Type B pancreatic cell (in vitro differentiated cells): Measurements from ENCODE around the gene LRRC26. TPM values are rescaled to one million over a fixed set of nuclear protein-coding genes. Genes with fewer than 3 reads are reported as not detected.

Experiments
- DNase-seq: peaks from one replicate; pipeline ENCODE4 v3.0.0; 2021; ENCODE audit warnings: mixed read lengths; ENCODE audit not compliant: unreplicated experiment; ENCODE audit errors: extremely low spot score
- H3K27ac Mint-ChIP-seq: 2 replicates; pipeline ENCODE4 v1.8.0; 2021; ENCODE audit warnings: mild to moderate bottlenecking, mixed read lengths
- H3K27me3 Mint-ChIP-seq: 2 replicates; pipeline ENCODE4 v1.8.0; 2021; ENCODE audit warnings: mixed read lengths
- H3K36me3 Mint-ChIP-seq: 2 replicates; pipeline ENCODE4 v1.8.0; 2021; ENCODE audit warnings: mixed read lengths
- H3K4me1 Mint-ChIP-seq: one replicate; pipeline ENCODE4 v1.8.0; 2021; ENCODE audit warnings: mixed read lengths; ENCODE audit not compliant: unreplicated experiment
- H3K4me3 Mint-ChIP-seq: 2 replicates; pipeline ENCODE4 v1.8.0; 2021; ENCODE audit warnings: mild to moderate bottlenecking, mixed read lengths
- H3K9me3 Mint-ChIP-seq: 2 replicates; pipeline ENCODE4 v1.8.0; 2021; ENCODE audit warnings: mixed read lengths
- total RNA-seq: library from RNA; stranded (reverse); gene quantifications from 2 replicates; pipeline ENCODE4 v1.2.1, GENCODE V29; 2021; ENCODE audit warnings: low replicate concordance
- TF ChIP-seq, protein P1 (sequence below): fragments of 200-600 bp; sonication (generic); conservative IDR thresholded peaks from 2 replicates; pipeline ENCODE4 v1.5.0; 2021; ENCODE audit warnings: antibody characterized with exemption, mild to moderate bottlenecking

Gene LRRC26
- total RNA-seq, 1 donor from 2014 or later, result 0.77 TPM

DNA sequence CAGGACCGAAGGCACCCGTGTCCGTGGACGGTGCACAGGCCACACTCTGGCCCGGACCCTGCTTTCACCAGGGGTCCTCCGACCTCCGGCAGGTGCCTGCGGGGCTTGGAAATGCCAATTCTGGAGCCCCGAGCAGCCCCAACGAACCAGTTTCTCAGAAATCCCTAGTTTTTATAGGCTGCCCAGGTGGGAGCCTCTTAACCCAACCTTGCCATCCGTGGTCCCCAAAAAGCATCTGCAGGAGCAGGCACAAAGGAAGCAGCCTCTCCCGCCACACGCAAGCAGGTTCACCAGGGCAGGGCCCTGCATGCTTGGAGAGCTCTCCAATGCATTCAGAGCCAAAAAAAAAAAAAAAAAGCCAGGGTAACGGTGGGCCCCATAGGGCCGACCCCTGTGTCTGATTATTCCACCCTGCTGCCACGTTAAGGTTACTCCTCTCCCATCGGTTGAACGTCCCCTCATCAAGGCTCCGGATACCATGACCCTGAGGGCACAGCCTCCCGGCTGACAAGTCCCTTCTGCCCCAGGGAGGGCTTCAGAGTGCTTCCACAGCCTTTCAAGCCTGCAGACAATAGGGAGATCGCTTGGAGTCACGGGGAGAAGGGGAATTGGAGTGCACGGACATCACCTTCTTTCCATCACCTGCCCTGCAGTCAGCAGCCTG, 31.5 kb upstream of the LRRC26 start:
- no peaks in the 10 kb centered on the region for H3K27me3 Mint-ChIP-seq
- TF ChIP-seq, protein P1, sequence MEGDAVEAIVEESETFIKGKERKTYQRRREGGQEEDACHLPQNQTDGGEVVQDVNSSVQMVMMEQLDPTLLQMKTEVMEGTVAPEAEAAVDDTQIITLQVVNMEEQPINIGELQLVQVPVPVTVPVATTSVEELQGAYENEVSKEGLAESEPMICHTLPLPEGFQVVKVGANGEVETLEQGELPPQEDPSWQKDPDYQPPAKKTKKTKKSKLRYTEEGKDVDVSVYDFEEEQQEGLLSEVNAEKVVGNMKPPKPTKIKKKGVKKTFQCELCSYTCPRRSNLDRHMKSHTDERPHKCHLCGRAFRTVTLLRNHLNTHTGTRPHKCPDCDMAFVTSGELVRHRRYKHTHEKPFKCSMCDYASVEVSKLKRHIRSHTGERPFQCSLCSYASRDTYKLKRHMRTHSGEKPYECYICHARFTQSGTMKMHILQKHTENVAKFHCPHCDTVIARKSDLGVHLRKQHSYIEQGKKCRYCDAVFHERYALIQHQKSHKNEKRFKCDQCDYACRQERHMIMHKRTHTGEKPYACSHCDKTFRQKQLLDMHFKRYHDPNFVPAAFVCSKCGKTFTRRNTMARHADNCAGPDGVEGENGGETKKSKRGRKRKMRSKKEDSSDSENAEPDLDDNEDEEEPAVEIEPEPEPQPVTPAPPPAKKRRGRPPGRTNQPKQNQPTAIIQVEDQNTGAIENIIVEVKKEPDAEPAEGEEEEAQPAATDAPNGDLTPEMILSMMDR, result no peak
- no peaks in the 10 kb centered on the region for H3K36me3 Mint-ChIP-seq
- H3K4me1 Mint-ChIP-seq, result peaks cover 19% of the 10 kb centered on the region
- no peaks in the 10 kb centered on the region for H3K9me3 Mint-ChIP-seq
- peak overlapping the region; percentile 82 for H3K27ac Mint-ChIP-seq
- DNase-seq, result no peak
- H3K4me3 Mint-ChIP-seq, result peak overlapping the region; percentile 86

DNA sequence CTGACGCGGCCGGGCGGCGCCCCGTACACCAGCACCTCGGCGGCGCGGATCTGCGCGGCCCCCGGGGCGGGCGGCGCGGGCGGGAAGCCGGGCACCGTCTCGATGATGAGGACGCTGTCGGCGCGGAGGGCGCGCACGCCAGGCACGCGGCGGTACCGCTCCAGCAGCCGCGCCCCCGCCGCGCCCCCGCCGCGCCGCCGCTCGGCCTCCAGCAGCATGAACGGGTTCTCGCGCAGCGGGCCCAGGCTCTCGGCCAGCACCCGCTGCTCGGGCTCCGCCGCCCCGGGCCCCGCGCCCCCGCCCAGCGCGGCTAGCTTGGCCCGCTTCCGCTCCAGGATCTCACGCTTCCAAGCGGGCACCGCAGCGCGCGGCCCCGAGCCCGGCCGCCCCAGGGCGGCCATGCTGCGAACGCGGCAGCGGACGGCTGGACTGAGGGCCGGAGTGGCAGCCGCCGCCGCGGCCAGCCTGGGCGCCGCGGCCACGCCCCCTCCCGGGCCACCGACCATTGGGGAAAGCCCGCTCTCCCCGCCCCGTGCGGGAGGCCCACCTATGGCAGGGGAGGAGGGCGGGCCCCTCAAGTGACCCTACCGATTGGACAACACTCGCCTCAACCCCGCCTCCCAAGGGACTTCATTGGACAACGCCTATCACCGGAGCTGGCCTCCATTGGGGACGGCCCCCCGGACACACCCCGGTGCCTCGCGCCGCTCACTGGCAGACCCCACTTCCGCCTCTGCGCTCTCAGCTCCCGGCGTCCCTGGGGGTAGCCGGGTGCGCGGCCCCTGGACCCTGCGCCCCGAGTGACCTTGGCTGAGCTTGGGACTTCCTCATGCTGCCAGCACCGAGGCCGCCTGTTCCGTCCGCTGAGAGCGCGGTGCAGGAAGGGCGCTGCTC, 30.7 kb upstream of the LRRC26 start, which contains the start of gene TPRN:
TSS of gene TPRN (minus strand) at position 431 of the 894 bp plus-strand sequence. CDS start at position 401, 30 bp downstream.
- Mint-ChIP-seq H3K4me3 (peak within 1 kb of the TSS; percentile 88), H3K27me3 (no peaks in the 10 kb centered on the region), H3K9me3 (no peaks in the 10 kb centered on the region), H3K4me1 (peaks cover 18% of the 10 kb centered on the region), H3K27ac (peak within 1 kb of the TSS; percentile 82), H3K36me3 (no peaks in the 10 kb centered on the region)
- TF ChIP-seq, protein P1, result no peak
- peak; percentile 99 for DNase-seq

DNA sequence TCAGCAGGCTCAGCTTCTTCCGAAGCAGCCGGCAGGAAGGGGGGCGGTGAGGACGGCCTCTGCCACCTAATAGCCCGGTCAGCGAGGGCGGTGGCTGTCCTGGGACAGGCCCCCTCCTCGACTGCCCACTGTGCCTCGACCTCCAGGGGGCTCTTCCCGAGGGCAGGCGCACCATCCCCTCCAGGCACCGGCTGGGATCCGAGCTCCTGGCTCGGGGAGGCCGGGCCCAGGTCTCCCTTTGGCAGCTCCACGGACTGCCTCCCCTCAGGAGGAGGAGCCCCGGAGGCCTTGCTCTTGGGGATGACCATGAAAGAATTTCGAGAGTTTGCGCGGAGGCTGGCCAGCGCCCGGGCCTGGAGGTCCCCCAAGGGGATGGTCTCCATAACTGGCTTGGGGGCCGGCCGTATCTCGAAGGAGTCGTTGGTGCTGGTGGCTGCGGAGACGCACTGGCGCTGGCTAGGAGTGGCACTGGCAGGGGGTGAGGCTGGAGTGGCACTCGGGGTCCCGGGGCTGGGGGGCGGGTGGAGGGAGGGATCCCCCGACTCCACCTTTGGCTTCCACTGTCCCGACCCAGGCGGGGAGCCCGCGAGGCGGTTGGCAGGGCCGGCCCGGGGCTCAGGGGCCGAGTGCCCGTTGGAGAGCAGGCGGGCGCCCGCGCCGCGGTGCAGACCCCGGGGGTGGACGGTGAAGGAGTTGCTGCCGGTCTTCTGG, 29.7 kb upstream of the LRRC26 start:
- no peak for DNase-seq
- H3K27ac Mint-ChIP-seq, result no peak overlapping the region
- no peaks in the 10 kb centered on the region for H3K27me3 Mint-ChIP-seq
- H3K9me3 Mint-ChIP-seq, result no peaks in the 10 kb centered on the region
- peaks cover 23% of the 10 kb centered on the region for H3K4me1 Mint-ChIP-seq
- TF ChIP-seq, protein P1, result no peak
- no peaks in the 10 kb centered on the region for H3K36me3 Mint-ChIP-seq
- peak overlapping the region; percentile 88 for H3K4me3 Mint-ChIP-seq

DNA sequence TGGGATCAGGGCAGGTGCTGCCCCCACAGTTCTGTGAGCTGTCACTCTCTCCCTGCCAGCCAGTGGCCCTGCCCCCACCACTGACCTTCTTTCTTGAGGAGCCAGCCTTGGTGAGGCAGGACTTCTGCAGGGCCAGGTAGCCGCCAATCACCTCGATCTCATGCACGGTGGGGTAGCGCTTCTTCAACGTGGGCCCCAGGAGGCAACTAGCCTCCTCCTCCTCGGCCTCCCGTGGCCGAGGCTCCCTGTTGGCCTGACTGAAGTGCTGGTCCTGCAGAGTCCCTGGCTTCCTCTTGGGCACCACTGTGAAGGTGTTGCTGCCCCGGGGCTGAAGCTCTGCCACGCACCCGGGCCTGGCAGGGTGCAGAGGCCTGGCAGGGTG, 29.0 kb upstream of the LRRC26 start:
- H3K9me3 Mint-ChIP-seq, result no peaks in the 10 kb centered on the region
- no peak for DNase-seq
- no peak overlapping the region for H3K27ac Mint-ChIP-seq
- H3K36me3 Mint-ChIP-seq, result no peaks in the 10 kb centered on the region
- H3K27me3 Mint-ChIP-seq, result no peaks in the 10 kb centered on the region
- TF ChIP-seq, protein P1, result no peak
- peaks cover 17% of the 10 kb centered on the region for H3K4me1 Mint-ChIP-seq
- peak overlapping the region; percentile 74 for H3K4me3 Mint-ChIP-seq

DNA sequence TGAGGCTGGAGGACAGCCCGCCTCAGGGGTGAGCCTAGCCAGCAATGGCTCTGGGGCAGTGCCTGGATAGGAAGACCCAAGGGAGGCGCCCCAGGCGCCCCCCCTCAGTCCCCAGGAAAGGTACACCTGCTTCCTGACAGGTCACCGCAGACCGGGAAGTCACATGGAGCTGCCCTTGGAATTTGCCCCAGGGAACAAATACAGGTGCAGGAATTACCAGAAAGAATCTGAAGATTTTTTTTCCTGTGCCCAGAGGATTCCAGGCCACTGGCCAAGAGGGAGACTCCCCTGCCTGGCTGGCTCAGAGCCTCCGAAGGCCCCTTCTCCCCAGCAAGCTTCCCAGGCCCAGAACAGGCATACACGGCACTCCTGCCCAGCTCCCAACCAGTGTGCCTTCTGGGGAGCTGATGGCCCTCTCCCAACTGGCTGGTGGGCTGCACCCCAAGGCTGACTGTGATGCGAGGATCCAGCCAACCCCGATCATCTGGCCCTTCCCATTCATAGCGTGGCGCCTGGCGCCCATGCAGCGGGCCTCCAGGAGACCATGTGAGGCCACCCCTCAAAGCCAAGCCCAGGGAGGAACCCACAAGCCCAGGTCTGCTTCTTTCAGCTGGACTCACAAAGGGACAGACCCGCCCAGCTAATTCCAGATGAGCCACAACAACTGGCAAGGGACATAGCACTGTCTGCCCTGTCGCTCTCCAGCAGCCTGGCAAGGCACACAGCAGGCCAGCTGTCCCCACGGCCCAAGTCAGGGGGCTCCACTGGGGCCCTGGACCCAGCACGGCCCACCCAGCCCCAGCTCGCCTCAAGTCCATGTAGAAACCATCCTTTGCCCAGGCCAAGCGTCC, 28.4 kb upstream of the LRRC26 start:
- peaks cover 17% of the 10 kb centered on the region for H3K4me1 Mint-ChIP-seq
- DNase-seq, result no peak

More for the DNA sequence above, 28.4 kb upstream of the LRRC26 start:
- Mint-ChIP-seq H3K4me3 (peak overlapping the region; percentile 74), H3K27me3 (no peaks in the 10 kb centered on the region), H3K9me3 (no peaks in the 10 kb centered on the region), H3K27ac (peak overlapping the region; percentile 46), H3K36me3 (no peaks in the 10 kb centered on the region)
- TF ChIP-seq, protein P1, result no peak
